Osteocyte (in vitro differentiated cells): ENCODE data around the gene DCBLD1. TPM values are rescaled to one million over a fixed set of nuclear protein-coding genes. Genes with fewer than 3 reads are reported as not detected.

Experiments
- DNase-seq: peaks from one replicate; pipeline ENCODE4 v3.0.0; 2021; ENCODE audit warnings: mixed read lengths; ENCODE audit not compliant: unreplicated experiment; ENCODE audit errors: extremely low spot score
- H3K27ac Mint-ChIP-seq: one replicate; pipeline ENCODE4 v1.8.0; 2021; ENCODE audit warnings: mild to moderate bottlenecking, mixed read lengths; ENCODE audit not compliant: unreplicated experiment
- H3K27me3 Mint-ChIP-seq: one replicate; pipeline ENCODE4 v1.8.0; 2021; ENCODE audit warnings: mixed read lengths; ENCODE audit not compliant: unreplicated experiment
- H3K36me3 Mint-ChIP-seq: one replicate; pipeline ENCODE4 v1.8.0; 2021; ENCODE audit warnings: mixed read lengths; ENCODE audit not compliant: unreplicated experiment
- H3K4me1 Mint-ChIP-seq: one replicate; pipeline ENCODE4 v1.8.0; 2021; ENCODE audit warnings: mixed read lengths; ENCODE audit not compliant: unreplicated experiment
- H3K4me3 Mint-ChIP-seq: one replicate; pipeline ENCODE4 v1.8.0; 2021; ENCODE audit warnings: mild to moderate bottlenecking, moderate library complexity, mixed read lengths; ENCODE audit not compliant: unreplicated experiment
- H3K9me3 Mint-ChIP-seq: one replicate; pipeline ENCODE4 v1.8.0; 2021; ENCODE audit warnings: mixed read lengths; ENCODE audit not compliant: unreplicated experiment
- total RNA-seq: library from RNA; stranded (reverse); gene quantifications from 2 replicates; pipeline ENCODE4 v1.2.1, GENCODE V29; 2021
- TF ChIP-seq, protein P1 (sequence below): fragments of 200-600 bp; sonication (generic); IDR thresholded peaks from 2 replicates; pipeline ENCODE4 v1.5.0; 2021; ENCODE audit warnings: antibody characterized with exemption, mild to moderate bottlenecking, moderate library complexity

The DCBLD1 gene
- total RNA-seq, 1 donor from 2014 or later: 12.2 TPM

DNA sequence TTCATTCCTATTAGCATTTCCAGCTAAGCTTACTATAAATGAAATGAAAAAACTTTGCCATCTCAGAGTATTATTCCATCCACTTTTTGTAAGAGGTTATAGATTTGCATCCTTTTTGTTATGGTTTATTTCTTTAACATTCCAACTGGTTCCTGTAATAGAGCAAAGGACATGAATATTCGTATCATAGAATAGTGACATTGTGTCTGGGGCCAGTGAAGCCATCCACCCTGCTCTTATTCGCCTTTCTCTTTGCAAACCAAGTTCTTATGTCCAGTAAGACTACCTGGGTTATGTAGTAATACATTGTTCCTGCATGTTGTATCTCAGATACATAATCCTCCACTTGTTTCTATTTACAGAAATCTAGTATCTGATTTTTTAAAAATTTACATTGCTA is 43.1 kb downstream of the DCBLD1 start:
- no peak overlapping the region for H3K27ac Mint-ChIP-seq
- peaks cover 37% of the 10 kb centered on the region for H3K4me1 Mint-ChIP-seq
- TF ChIP-seq, protein P1, sequence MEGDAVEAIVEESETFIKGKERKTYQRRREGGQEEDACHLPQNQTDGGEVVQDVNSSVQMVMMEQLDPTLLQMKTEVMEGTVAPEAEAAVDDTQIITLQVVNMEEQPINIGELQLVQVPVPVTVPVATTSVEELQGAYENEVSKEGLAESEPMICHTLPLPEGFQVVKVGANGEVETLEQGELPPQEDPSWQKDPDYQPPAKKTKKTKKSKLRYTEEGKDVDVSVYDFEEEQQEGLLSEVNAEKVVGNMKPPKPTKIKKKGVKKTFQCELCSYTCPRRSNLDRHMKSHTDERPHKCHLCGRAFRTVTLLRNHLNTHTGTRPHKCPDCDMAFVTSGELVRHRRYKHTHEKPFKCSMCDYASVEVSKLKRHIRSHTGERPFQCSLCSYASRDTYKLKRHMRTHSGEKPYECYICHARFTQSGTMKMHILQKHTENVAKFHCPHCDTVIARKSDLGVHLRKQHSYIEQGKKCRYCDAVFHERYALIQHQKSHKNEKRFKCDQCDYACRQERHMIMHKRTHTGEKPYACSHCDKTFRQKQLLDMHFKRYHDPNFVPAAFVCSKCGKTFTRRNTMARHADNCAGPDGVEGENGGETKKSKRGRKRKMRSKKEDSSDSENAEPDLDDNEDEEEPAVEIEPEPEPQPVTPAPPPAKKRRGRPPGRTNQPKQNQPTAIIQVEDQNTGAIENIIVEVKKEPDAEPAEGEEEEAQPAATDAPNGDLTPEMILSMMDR: no peak
- no peak for DNase-seq
- H3K4me3 Mint-ChIP-seq: no peak overlapping the region
- peaks cover 3% of the 10 kb centered on the region for H3K36me3 Mint-ChIP-seq
- no peaks in the 10 kb centered on the region for H3K9me3 Mint-ChIP-seq
- no peaks in the 10 kb centered on the region for H3K27me3 Mint-ChIP-seq

DNA sequence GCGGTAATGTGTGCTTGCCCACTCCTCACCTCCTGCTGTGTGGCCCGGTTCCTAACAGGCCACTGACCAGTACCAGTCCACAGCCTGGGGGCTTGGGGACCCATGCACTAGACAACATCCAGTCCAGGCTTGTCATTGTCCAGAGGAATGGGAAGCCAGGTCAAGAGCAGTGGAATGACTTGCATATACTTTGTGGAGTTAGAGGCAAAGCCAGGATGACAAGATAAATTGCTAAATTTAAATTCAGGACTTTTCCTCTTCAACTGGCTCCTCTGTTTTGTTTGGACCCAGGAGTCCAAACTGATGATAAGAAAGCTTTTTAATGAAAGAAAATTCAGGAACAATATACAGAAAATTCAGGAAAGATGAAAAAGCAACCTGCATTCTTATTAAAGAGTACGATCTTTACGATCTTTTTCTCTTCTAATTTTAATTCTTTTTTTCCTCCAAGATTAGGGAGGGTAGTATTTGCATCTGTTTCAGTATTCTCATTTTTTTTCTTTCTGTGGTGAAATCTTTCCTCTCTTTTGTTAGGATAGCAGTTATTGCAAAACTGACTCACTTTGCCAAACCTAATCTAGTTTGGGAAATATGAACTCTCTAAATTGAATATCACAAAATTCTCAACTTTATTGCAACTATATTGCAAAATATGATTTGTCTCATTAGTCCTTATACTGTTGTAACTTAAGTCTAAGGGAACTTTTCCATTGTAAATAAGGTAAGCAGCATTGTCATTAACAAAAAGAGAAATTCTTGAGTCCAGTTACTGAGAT is 48.2 kb downstream of the DCBLD1 start:
- no peak for DNase-seq
- peaks cover 10% of the 10 kb centered on the region for H3K36me3 Mint-ChIP-seq
- peaks cover 18% of the 10 kb centered on the region for H3K4me1 Mint-ChIP-seq
- TF ChIP-seq, protein P1: no peak
- no peak overlapping the region for H3K4me3 Mint-ChIP-seq
- no peaks in the 10 kb centered on the region for H3K9me3 Mint-ChIP-seq
- no peaks in the 10 kb centered on the region for H3K27me3 Mint-ChIP-seq
- peak overlapping the region; percentile 93 for H3K27ac Mint-ChIP-seq

DNA sequence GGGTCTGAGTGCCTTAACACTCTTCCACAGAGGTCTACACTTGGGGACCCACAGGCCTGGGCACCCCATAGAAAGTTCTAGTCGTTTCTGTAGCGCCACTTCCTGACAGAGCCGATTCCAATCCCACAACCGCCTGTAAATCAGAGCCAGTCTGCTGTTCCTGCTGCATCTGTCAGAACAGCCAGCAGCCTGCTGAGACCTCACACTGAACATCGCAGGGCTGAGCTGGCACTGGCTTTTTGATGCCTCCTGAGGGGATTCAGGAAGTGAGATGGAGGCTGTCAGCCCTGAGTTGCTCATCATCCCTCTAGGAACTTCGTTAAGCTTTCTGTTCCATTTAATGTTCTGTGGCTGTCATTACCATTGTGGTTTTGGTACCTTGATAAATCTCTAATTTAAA is 48.9 kb downstream of the DCBLD1 start:
- no peaks in the 10 kb centered on the region for H3K9me3 Mint-ChIP-seq
- H3K4me3 Mint-ChIP-seq: no peak overlapping the region
- H3K27ac Mint-ChIP-seq: peak overlapping the region; percentile 93
- no peaks in the 10 kb centered on the region for H3K27me3 Mint-ChIP-seq
- TF ChIP-seq, protein P1: no peak
- no peak for DNase-seq
- H3K4me1 Mint-ChIP-seq: peaks cover 21% of the 10 kb centered on the region
- H3K36me3 Mint-ChIP-seq: peaks cover 12% of the 10 kb centered on the region

DNA sequence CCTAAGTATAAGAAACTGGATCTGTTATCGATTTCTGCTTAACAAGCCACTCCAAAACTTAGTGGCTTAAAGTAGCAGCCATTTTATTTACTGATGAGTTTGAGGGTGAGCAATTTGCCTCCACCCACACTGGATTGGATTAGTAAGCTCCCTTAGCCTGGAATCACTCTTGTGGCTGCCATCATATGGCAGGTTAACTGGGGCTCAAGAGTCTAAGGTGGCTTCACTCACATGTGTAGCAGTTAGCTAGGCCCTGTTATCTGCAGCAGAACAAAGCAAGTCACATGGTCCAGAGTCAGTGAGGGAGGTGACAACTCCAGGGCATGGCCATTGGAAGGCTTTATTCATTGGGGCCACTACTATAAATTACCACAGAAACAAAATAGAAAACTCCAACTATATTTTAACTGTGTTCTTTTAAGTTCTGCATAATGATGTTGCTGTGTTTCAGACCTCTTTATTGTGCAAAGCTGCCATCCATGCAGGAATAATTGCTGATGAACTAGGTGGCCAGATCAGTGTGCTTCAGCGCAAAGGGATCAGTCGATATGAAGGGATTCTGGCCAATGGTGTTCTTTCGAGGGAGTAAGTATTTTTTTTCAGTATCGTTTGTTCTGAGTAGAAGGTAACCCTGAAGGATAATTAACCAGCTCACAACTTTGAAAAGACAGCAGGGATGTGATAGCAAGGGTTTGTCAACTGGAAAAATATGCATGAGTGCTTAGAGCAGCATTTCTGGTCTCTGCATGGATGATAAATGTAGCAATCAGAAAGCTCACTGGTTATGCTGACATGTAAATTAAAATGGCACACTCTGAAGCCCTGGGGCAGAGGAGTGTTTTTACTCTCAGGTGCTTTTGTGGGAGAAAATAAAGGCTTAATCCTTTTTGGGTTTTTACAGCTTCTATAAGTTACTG is 49.6 kb downstream of the DCBLD1 start:
- no peak overlapping the region for H3K4me3 Mint-ChIP-seq
- TF ChIP-seq, protein P1: no peak
- H3K9me3 Mint-ChIP-seq: no peaks in the 10 kb centered on the region
- peaks cover 14% of the 10 kb centered on the region for H3K36me3 Mint-ChIP-seq
- no peak for DNase-seq
- no peak overlapping the region for H3K27ac Mint-ChIP-seq
- H3K4me1 Mint-ChIP-seq: peaks cover 23% of the 10 kb centered on the region
- no peaks in the 10 kb centered on the region for H3K27me3 Mint-ChIP-seq

DNA sequence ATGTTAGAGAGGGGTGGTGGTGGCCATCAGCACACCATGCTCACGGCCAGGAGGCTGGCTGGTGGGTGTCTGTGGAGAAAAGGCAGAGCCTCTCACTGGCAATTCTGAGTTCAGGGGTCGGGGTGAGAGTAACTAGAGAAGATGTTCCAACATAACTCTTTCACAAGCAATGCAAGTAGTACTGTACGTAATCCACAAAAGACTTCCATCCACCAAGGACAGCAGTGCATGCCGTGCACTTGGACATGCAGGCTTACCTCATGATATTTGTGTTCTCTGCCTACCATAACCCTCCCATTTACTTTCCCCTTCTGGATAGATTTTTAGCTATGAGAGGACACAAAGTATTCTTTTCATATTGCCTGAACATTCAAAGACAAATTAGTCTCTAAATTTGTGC is 51.3 kb downstream of the DCBLD1 start:
- TF ChIP-seq, protein P1: no peak
- Mint-ChIP-seq H3K27ac (no peak overlapping the region), H3K4me1 (peaks cover 23% of the 10 kb centered on the region), H3K36me3 (peaks cover 19% of the 10 kb centered on the region), H3K4me3 (no peak overlapping the region), H3K27me3 (no peaks in the 10 kb centered on the region), H3K9me3 (no peaks in the 10 kb centered on the region)
- no peak for DNase-seq
